ENCODE results near the gene NUDT19. TPM values are rescaled to one million over a fixed set of nuclear protein-coding genes. Genes with fewer than 3 reads are reported as not detected.

Gene NUDT19
- total RNA-seq, 1 donor from 2014 or later: 11.1 TPM

DNA sequence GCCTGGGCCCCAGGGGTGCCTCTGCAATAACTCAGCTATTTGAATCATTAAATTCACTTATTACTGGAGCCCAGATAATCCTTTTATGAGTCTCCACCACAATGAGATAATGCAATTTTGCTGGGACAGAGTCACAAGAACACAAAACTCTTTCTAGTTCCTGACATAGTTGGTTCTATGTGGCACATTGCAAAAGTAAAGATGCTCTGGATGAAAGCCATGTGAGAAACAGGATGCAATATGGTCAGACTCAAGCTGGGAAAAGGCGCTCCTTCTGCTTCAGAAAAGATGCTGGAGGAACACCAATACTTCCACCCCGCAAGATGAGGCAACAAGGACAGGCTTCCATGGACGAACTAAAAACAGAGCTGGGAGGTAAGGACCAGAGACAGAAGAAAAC is 22.3 kb upstream of the NUDT19 start:
- Mint-ChIP-seq H3K4me3 (ENCODE audit: unreplicated experiment) (no peak overlapping the region), H3K9me3 (ENCODE audit: low read depth) (no peaks in the 10 kb centered on the region), H3K27ac (ENCODE audit: unreplicated experiment) (no peak overlapping the region), H3K4me1 (ENCODE audit: low read depth) (peaks cover 26% of the 10 kb centered on the region), H3K36me3 (ENCODE audit: low read depth) (no peaks in the 10 kb centered on the region), H3K27me3 (ENCODE audit: low read depth) (no peaks in the 10 kb centered on the region)
- no peak for DNase-seq (ENCODE audit: low spot score)
- TF ChIP-seq, protein P1, sequence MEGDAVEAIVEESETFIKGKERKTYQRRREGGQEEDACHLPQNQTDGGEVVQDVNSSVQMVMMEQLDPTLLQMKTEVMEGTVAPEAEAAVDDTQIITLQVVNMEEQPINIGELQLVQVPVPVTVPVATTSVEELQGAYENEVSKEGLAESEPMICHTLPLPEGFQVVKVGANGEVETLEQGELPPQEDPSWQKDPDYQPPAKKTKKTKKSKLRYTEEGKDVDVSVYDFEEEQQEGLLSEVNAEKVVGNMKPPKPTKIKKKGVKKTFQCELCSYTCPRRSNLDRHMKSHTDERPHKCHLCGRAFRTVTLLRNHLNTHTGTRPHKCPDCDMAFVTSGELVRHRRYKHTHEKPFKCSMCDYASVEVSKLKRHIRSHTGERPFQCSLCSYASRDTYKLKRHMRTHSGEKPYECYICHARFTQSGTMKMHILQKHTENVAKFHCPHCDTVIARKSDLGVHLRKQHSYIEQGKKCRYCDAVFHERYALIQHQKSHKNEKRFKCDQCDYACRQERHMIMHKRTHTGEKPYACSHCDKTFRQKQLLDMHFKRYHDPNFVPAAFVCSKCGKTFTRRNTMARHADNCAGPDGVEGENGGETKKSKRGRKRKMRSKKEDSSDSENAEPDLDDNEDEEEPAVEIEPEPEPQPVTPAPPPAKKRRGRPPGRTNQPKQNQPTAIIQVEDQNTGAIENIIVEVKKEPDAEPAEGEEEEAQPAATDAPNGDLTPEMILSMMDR (IDR thresholded peaks at IDR 0.05): no peak

DNA sequence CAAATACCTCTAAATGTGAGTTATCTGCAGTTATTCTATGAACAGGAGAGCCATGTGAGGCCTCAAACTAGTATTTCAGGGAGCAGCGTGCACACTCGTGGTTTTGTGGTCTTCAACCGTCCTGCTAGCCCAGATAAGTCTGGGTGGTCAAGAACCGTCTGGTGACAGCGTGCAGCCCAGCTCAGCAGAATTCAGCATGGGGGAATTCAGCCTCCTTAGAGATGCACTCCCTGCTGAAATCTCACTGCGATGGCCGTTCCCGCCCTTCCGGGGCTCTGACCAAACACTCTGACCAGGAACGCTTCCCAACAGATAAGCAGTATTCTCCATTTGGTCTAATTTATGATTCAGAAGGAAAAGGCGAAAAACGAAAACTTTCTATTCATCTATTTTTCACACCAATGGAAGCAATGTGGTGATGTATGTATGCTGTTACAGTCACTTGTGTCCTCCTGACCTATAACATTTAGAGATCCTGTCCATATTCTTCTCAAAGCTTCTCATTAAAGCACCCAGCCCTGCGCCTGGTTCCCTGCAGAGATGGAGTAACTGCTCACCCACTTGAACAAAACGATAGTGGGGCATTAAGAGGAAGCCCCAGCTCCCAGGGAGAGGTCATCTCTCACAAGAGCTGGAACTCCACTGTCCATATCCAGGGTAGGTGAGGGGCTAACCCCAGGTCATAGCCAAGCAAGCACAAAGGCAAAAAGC is 19.6 kb upstream of the NUDT19 start:
- DNase-seq (ENCODE audit: low spot score): no peak
- Mint-ChIP-seq H3K4me3 (ENCODE audit: unreplicated experiment) (no peak overlapping the region), H3K9me3 (ENCODE audit: low read depth) (no peaks in the 10 kb centered on the region), H3K4me1 (ENCODE audit: low read depth) (peaks cover 26% of the 10 kb centered on the region), H3K27me3 (ENCODE audit: low read depth) (peaks cover under 1% of the 10 kb centered on the region), H3K27ac (ENCODE audit: unreplicated experiment) (peak overlapping the region; percentile 1), H3K36me3 (ENCODE audit: low read depth) (no peaks in the 10 kb centered on the region)
- TF ChIP-seq, protein P1 (IDR thresholded peaks at IDR 0.05): no peak

DNA sequence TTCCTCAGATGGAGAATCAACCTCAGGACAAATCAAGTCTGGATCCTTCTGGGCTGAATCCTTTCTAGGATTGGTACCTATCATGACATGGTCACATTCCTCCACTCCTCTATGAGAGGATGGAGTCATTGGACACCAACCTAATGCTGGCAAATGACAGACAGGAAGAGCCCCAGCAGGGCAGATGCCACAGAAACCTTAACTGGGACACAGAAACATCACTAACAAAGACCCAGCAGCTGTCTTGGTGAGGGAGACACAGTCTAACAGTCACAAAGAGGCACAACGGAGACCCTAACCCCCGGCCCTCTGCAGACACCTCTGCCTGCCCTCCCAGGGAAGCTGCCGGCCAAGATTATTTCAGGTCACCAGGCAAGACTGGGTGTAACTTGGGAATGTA is 18.8 kb upstream of the NUDT19 start:
- Mint-ChIP-seq H3K4me3 (ENCODE audit: unreplicated experiment) (peak overlapping the region; percentile 42), H3K27me3 (ENCODE audit: low read depth) (peaks cover 8% of the 10 kb centered on the region)

DNA sequence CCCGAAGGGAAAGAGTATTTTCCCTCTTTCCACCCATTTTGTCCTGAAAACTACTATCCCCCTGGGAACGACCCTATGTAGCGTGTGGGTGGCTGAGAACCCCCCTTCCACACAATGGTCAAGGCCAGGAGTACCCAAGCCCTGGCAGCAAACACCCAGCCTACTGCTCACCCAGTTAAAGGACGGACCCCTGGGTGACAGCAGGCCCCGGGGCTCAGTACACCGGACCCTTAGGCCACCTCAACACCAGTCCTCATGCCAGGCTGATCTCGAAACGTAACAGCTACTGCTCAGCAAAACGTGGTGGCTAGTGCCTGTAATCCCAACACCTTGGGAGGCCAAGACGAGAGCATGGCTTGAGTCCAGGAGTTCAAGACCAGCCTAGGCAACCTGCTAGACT is 18.0 kb upstream of the NUDT19 start:
- TF ChIP-seq, protein P1 (IDR thresholded peaks at IDR 0.05): no peak
- no peaks in the 10 kb centered on the region for H3K9me3 Mint-ChIP-seq (ENCODE audit: low read depth)
- peak; percentile 39 for DNase-seq (ENCODE audit: low spot score)
- H3K4me3 Mint-ChIP-seq (ENCODE audit: unreplicated experiment): peak overlapping the region; percentile 95
- no peak overlapping the region for H3K27ac Mint-ChIP-seq (ENCODE audit: unreplicated experiment)
- peaks cover 9% of the 10 kb centered on the region for H3K27me3 Mint-ChIP-seq (ENCODE audit: low read depth)
- no peaks in the 10 kb centered on the region for H3K36me3 Mint-ChIP-seq (ENCODE audit: low read depth)
- peaks cover 31% of the 10 kb centered on the region for H3K4me1 Mint-ChIP-seq (ENCODE audit: low read depth)

More for the DNA sequence above, 18.8 kb upstream of the NUDT19 start:
- H3K9me3 Mint-ChIP-seq (ENCODE audit: low read depth): no peaks in the 10 kb centered on the region
- no peak overlapping the region for H3K27ac Mint-ChIP-seq (ENCODE audit: unreplicated experiment)
- no peaks in the 10 kb centered on the region for H3K36me3 Mint-ChIP-seq (ENCODE audit: low read depth)
- DNase-seq (ENCODE audit: low spot score): no peak
- peaks cover 31% of the 10 kb centered on the region for H3K4me1 Mint-ChIP-seq (ENCODE audit: low read depth)
- TF ChIP-seq, protein P1 (IDR thresholded peaks at IDR 0.05): no peak

DNA sequence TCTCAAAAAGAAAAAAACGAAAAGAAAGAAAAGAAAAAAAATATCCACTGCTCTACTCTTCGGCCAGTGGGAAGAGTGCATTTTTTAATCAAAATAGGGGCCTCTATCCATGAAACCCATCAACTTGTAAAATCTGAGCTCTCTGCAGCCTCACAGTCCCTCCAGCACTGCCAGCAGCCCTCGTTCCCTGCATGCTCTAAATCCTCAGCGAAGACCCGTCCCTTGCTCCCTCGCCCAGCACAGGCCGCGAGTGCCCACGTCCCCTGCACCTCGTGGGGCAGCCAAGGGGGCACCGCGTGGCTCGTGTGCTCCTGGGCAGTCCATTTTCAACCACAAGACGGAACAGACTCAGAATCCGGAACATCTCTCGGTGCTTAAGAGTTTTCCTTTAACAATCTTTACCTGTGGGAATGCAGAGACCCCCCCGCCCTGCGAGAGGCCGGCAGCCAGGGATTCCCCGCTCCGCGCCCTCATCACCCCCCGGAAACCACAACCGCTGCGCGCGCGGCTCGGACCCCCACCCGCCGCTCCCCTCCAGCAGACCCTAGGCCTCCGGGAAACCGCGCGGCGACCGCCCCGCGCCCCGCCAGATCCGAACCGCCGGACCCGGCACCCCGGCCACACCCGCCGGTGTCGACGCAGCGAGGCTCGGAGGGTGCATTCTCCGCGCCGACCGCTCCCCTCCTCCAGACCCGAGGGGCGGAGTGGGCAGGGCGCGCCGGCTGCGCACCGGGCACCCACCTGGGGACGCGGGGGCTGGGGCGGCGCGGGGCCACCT is 17.3 kb upstream of the NUDT19 start:
- no peaks in the 10 kb centered on the region for H3K36me3 Mint-ChIP-seq (ENCODE audit: low read depth)
- TF ChIP-seq, protein P1 (IDR thresholded peaks at IDR 0.05): no peak
- no peaks in the 10 kb centered on the region for H3K9me3 Mint-ChIP-seq (ENCODE audit: low read depth)
- peak overlapping the region; percentile 95 for H3K4me3 Mint-ChIP-seq (ENCODE audit: unreplicated experiment)
- H3K4me1 Mint-ChIP-seq (ENCODE audit: low read depth): peaks cover 30% of the 10 kb centered on the region
- peak overlapping the region; percentile 85 for H3K27ac Mint-ChIP-seq (ENCODE audit: unreplicated experiment)
- peak; percentile 75 for DNase-seq (ENCODE audit: low spot score)
- peaks cover 9% of the 10 kb centered on the region for H3K27me3 Mint-ChIP-seq (ENCODE audit: low read depth)

All from chondrocyte (in vitro differentiated cells).